ENCODE data around the gene CRTAC1.
"Not testable (repeated sequence)": the region's sequence is repeated elsewhere in the genome, so short reads cannot be mapped to it uniquely, and the experiment has no call there.

CRTAC1 gene

DNA sequence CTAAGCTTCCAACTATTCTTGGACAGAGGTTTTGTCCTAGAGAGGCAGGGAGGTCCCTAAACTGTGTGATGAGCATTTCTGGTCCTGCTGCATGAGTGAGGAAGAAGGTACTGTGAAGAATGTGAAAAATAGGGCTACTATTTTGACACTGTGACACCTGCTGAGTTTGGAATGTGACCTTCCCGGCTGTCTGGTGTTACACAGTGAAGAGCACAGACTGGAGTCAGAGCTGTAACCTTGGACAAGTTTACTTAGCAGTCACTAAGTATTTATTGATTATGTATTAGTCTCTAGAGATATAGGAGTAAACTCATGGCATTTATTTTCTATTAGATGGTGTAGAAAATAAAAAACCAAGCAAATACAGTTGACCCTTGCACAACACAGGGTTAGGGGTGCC, 168.5 kb downstream of the CRTAC1 start:
- DNase-seq (ENCODE audit: low spot score in 2 of 2), result no peak
- Mint-ChIP-seq H3K4me1 (peaks cover 10% of the 10 kb centered on the region), H3K4me3 (no peak overlapping the region), H3K27ac (ENCODE audit: low read depth) (no peak overlapping the region), H3K36me3 (ENCODE audit: insufficient read depth) (peaks cover 3% of the 10 kb centered on the region), H3K27me3 (no peaks in the 10 kb centered on the region), H3K9me3 (no peaks in the 10 kb centered on the region)
- no peak for ATAC-seq (replicated peaks; ENCODE audit: extremely low read depth, poor library complexity, severe bottlenecking)

- no peak for DNase-seq (ENCODE audit: low spot score in 2 of 2)
- no peak for ATAC-seq (replicated peaks; ENCODE audit: extremely low read depth, poor library complexity, severe bottlenecking)
- peaks cover 3% of the 10 kb centered on the region for H3K36me3 Mint-ChIP-seq (ENCODE audit: insufficient read depth)
- no peak overlapping the region for H3K27ac Mint-ChIP-seq (ENCODE audit: low read depth)
- no peaks in the 10 kb centered on the region for H3K9me3 Mint-ChIP-seq
- no peak overlapping the region for H3K4me3 Mint-ChIP-seq
- H3K4me1 Mint-ChIP-seq, result peaks cover 10% of the 10 kb centered on the region
- H3K27me3 Mint-ChIP-seq, result no peaks in the 10 kb centered on the region
Observed at GRCh38 chr10:97861097-97861750, 169.2 kb downstream of the CRTAC1 start.

GRCh38 chr10:97858001-97858439, 172.4 kb downstream of the CRTAC1 start:
- Mint-ChIP-seq H3K9me3 (no peaks in the 10 kb centered on the region), H3K4me3 (no peak overlapping the region), H3K27ac (ENCODE audit: low read depth) (peak overlapping the region; percentile 9), H3K4me1 (peaks cover 11% of the 10 kb centered on the region), H3K27me3 (no peaks in the 10 kb centered on the region), H3K36me3 (ENCODE audit: insufficient read depth) (peaks cover 3% of the 10 kb centered on the region)
- no peak for DNase-seq (ENCODE audit: low spot score in 2 of 2)
- no peak for ATAC-seq (replicated peaks; ENCODE audit: extremely low read depth, poor library complexity, severe bottlenecking)

- H3K36me3 Mint-ChIP-seq (ENCODE audit: insufficient read depth), result peaks cover 1% of the 10 kb centered on the region
- H3K4me1 Mint-ChIP-seq, result peaks cover 39% of the 10 kb centered on the region
- no peak for ATAC-seq (replicated peaks; ENCODE audit: extremely low read depth, poor library complexity, severe bottlenecking)
- H3K9me3 Mint-ChIP-seq, result no peaks in the 10 kb centered on the region
- H3K4me3 Mint-ChIP-seq, result no peak overlapping the region
- no peak overlapping the region for H3K27ac Mint-ChIP-seq (ENCODE audit: low read depth)
- no peak for DNase-seq (ENCODE audit: low spot score in 2 of 2)
- H3K27me3 Mint-ChIP-seq, result no peaks in the 10 kb centered on the region
Observed at GRCh38 chr10:97854743-97855142, 175.7 kb downstream of the CRTAC1 start.

DNA sequence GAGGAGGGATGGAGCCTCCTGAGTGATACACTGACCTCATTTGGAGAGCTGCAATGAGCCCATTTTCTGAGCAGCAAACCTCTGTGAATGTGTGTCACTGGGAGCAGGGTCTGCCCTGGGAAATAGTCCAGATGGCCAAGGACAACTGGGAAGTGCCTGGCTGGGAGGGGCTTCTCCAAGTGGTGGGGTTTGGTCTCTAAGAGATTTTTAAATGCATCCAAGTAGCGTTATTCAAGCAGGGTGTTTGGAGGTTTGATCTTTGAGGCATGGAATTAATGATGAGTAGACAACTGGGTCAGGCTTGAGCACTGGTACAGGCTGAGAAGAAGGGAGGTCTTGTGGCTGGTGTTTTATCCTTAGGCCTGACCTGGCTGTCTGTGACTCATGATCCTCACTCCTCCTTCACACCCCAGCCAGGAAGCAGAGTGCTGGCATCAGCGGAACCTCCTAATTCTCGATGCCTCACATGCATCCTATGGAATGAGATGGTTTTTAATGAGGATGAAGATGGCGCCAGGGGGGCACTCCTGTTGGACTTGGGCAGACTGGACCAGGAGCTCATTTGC, 177.5 kb downstream of the CRTAC1 start:
- DNase-seq (ENCODE audit: low spot score in 2 of 2) (no peak), ATAC-seq (replicated peaks; ENCODE audit: extremely low read depth, poor library complexity, severe bottlenecking) (no peak)
- no peak overlapping the region for H3K4me3 Mint-ChIP-seq
- peaks cover 40% of the 10 kb centered on the region for H3K4me1 Mint-ChIP-seq
- H3K9me3 Mint-ChIP-seq, result no peaks in the 10 kb centered on the region
- peaks cover 1% of the 10 kb centered on the region for H3K36me3 Mint-ChIP-seq (ENCODE audit: insufficient read depth)
- no peaks in the 10 kb centered on the region for H3K27me3 Mint-ChIP-seq
- H3K27ac Mint-ChIP-seq (ENCODE audit: low read depth), result no peak overlapping the region

DNA sequence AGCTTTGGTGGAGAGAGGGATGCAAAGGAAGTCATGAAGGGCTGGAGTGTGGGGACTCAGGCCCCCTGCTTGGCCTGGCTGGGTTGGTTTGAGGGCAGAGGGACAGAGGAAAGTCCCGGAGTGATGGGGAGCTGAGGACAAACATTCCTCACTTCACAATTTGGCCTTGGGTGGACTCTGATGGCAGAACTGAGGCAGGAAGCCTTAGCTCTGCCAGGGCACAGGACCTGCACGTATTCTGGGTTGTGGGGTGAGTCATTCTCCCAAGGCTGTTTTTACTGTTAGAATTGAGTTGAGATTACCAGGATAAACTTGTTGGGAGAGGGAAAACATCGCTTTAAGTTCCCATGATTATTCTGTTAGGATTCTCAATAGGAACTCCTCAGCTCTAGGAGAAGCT, 178.1 kb downstream of the CRTAC1 start:
- H3K4me1 Mint-ChIP-seq, result peaks cover 37% of the 10 kb centered on the region

DNA sequence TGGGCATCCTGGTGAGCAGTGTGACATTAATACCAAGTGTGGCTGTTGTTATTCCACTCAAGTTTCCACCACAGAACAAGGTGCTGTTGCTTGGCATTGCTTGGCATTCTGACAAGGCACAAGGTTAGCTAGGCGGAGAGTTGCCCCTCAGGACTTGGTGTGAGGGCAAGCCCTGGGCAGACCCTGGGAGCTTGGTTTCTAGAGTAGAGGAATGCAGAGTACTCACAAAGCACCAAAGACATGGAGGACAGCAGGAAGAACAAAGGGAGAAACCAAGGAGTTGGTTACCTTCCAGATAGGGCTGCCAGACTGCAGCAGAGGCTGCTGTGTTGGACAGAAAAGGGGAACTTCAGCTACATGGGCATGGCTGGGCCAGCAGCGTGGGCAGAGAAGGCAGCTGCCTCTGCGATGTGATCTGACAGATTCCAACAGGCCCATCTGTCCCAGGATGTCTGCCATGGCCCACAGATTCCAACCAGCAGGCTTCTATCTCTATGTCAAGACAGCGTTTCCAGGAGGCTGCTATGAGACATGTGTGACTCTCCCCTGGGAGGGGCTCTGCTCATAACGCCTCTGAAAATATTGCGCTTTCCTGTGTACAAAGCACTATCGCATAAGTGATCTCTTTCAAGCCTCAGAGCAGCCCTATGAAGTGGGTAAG, 178.9 kb downstream of the CRTAC1 start:
- peak overlapping the region; percentile 82 for H3K4me3 Mint-ChIP-seq
- ATAC-seq (replicated peaks; ENCODE audit: extremely low read depth, poor library complexity, severe bottlenecking), result peak; percentile 54
- DNase-seq (ENCODE audit: low spot score in 2 of 2), result no peak
- no peak overlapping the region for H3K27ac Mint-ChIP-seq (ENCODE audit: low read depth)
- H3K4me1 Mint-ChIP-seq, result peaks cover 37% of the 10 kb centered on the region
- peaks cover 3% of the 10 kb centered on the region for H3K36me3 Mint-ChIP-seq (ENCODE audit: insufficient read depth)
- no peaks in the 10 kb centered on the region for H3K9me3 Mint-ChIP-seq
- H3K27me3 Mint-ChIP-seq, result no peaks in the 10 kb centered on the region

More for the DNA sequence above, 178.1 kb downstream of the CRTAC1 start:
- H3K9me3 Mint-ChIP-seq, result no peaks in the 10 kb centered on the region
- peaks cover 1% of the 10 kb centered on the region for H3K36me3 Mint-ChIP-seq (ENCODE audit: insufficient read depth)
- ATAC-seq (replicated peaks; ENCODE audit: extremely low read depth, poor library complexity, severe bottlenecking) (no peak), DNase-seq (ENCODE audit: low spot score in 2 of 2) (no peak)
- H3K4me3 Mint-ChIP-seq, result peak overlapping the region; percentile 82
- H3K27ac Mint-ChIP-seq (ENCODE audit: low read depth), result no peak overlapping the region
- no peaks in the 10 kb centered on the region for H3K27me3 Mint-ChIP-seq

- H3K4me1 Mint-ChIP-seq, result peaks cover 37% of the 10 kb centered on the region
- peak overlapping the region; percentile 82 for H3K4me3 Mint-ChIP-seq
- DNase-seq (ENCODE audit: low spot score in 2 of 2) (no peak), ATAC-seq (replicated peaks; ENCODE audit: extremely low read depth, poor library complexity, severe bottlenecking) (peak; percentile 11)
- peak overlapping the region; percentile 29 for H3K27ac Mint-ChIP-seq (ENCODE audit: low read depth)
- H3K36me3 Mint-ChIP-seq (ENCODE audit: insufficient read depth), result peaks cover 3% of the 10 kb centered on the region
- H3K27me3 Mint-ChIP-seq, result no peaks in the 10 kb centered on the region
- H3K9me3 Mint-ChIP-seq, result no peaks in the 10 kb centered on the region
Observed at GRCh38 chr10:97850446-97850845, 180.0 kb downstream of the CRTAC1 start.

- H3K27me3 Mint-ChIP-seq, result no peaks in the 10 kb centered on the region
- peak; percentile 77 for ATAC-seq (replicated peaks; ENCODE audit: extremely low read depth, poor library complexity, severe bottlenecking)
- peak within 1 kb of the TSS; percentile 29 for H3K27ac Mint-ChIP-seq (ENCODE audit: low read depth)
Observed at GRCh38 chr10:97849687-97850402, 180.6 kb downstream of the CRTAC1 start, which contains the start of gene GOLGA7B. GOLGA7B (plus strand) TSS chr10:97849843; CDS start chr10:97850304, 461 bp downstream.

DNA sequence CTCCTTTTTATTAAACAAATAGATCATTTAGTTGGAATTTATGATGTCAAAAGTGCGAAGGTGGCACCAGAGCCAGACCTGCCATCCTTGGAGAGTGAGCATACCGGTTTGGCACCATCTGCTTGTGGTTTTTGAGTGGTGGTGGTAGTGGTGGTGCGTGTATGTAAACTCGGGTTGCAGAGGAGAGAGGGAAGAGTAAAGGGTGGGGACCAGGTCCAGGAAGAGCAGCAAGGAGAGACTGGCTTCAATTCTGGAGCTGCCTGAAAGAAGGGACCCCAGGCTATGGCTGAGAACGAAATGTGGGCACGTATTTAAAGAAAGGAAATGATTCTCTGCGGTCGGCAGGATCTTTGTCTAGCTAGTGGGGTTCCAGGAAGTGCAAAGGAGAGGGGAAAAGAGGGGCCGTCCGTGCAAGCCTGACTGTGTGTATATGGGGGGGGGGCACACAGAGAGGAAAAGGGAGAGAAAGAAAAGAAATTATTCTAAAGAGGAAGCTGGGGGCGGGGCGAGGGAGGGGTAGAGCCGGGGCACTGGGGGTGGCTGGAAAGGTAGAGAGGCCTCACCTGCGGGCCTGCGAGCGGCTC, 181.2 kb downstream of the CRTAC1 start:
- H3K27me3 Mint-ChIP-seq, result no peaks in the 10 kb centered on the region
- H3K36me3 Mint-ChIP-seq (ENCODE audit: insufficient read depth), result peaks cover 3% of the 10 kb centered on the region
- ATAC-seq (replicated peaks; ENCODE audit: extremely low read depth, poor library complexity, severe bottlenecking) (peak; percentile 19), DNase-seq (ENCODE audit: low spot score in 2 of 2) (no peak)
- no peaks in the 10 kb centered on the region for H3K9me3 Mint-ChIP-seq
- peak overlapping the region; percentile 22 for H3K27ac Mint-ChIP-seq (ENCODE audit: low read depth)
- peaks cover 37% of the 10 kb centered on the region for H3K4me1 Mint-ChIP-seq
- peak overlapping the region; percentile 82 for H3K4me3 Mint-ChIP-seq

More at GRCh38 chr10:97849687-97850402, 180.6 kb downstream of the CRTAC1 start, which contains the start of gene GOLGA7B:
- peaks cover 3% of the 10 kb centered on the region for H3K36me3 Mint-ChIP-seq (ENCODE audit: insufficient read depth)
- H3K4me3 Mint-ChIP-seq, result peak within 1 kb of the TSS; percentile 82
- H3K4me1 Mint-ChIP-seq, result peaks cover 37% of the 10 kb centered on the region
- H3K9me3 Mint-ChIP-seq, result no peaks in the 10 kb centered on the region
- peak; percentile 39 to 42 for DNase-seq (ENCODE audit: low spot score in 2 of 2)

DNA sequence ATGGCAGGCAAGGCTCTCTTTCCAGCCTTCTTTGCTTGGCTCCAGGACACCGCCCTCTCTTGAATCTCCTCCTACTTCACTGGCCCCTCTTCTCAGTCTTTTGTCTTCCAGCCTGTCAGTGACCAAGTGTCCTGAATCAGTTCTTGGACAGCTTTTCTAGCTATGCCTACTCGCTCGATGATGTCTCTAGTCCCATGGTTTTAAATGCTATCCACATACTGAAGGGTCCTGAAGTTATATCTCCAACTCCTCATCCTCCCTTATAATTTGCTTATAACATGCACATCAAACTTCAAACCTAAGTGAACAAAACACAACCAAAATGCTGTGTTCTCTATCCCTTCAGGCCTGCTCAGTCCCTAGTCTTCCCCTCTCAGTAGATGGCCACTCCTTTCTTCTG, 185.7 kb downstream of the CRTAC1 start:
- no peaks in the 10 kb centered on the region for H3K27me3 Mint-ChIP-seq
- H3K36me3 Mint-ChIP-seq (ENCODE audit: insufficient read depth), result peaks cover 5% of the 10 kb centered on the region
- no peak overlapping the region for H3K4me3 Mint-ChIP-seq
- H3K9me3 Mint-ChIP-seq, result no peaks in the 10 kb centered on the region
- no peak for ATAC-seq (replicated peaks; ENCODE audit: extremely low read depth, poor library complexity, severe bottlenecking)
- DNase-seq (ENCODE audit: low spot score in 2 of 2), result no peak
- H3K4me1 Mint-ChIP-seq, result peaks cover 23% of the 10 kb centered on the region
- no peak overlapping the region for H3K27ac Mint-ChIP-seq (ENCODE audit: low read depth)

DNA sequence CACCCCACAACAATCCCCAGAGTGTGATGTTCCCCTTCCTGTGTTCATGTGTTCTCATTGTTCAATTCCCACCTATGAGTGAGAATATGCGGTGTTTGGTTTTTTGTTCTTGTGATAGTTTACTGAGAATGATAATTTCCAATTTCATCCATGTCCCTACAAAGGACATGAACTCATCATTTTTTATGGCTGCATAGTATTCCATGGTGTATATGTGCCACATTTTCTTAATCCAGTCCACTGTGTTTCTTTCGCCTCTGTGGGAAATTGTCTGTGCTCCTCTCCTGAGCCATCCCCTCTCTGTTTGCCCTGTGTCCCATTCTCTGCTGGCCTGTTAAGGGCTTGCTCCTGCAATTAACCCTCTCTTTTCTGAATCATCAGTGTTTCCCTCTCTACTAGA, 186.4 kb downstream of the CRTAC1 start:
- not testable (repeated sequence) for H3K27ac Mint-ChIP-seq (ENCODE audit: low read depth); H3K4me3 Mint-ChIP-seq; H3K27me3 Mint-ChIP-seq; H3K36me3 Mint-ChIP-seq (ENCODE audit: insufficient read depth); ATAC-seq (replicated peaks; ENCODE audit: extremely low read depth, poor library complexity, severe bottlenecking); DNase-seq (ENCODE audit: low spot score in 2 of 2); H3K9me3 Mint-ChIP-seq
- peaks cover 18% of the 10 kb centered on the region for H3K4me1 Mint-ChIP-seq
